Endodermal cell (in vitro differentiated cells): ENCODE measurements around the gene SYT1. TPM values are rescaled to one million over a fixed set of nuclear protein-coding genes. Genes with fewer than 3 reads are reported as not detected.

Experiments used
- DNase-seq: peaks from one replicate; pipeline ENCODE4 v3.0.0-alpha.2; 2017
- H3K27ac ChIP-seq: 2 replicates; pipeline ENCODE4 v1.5.1; 2013; ENCODE audit warnings: mild to moderate bottlenecking, low read depth, low read length, moderate library complexity
- H3K27me3 ChIP-seq: 2 replicates; pipeline ENCODE4 v1.6.1; 2013; ENCODE audit warnings: mild to moderate bottlenecking, low read length, moderate library complexity; ENCODE audit not compliant: insufficient read depth, control insufficient read depth, poor library complexity, severe bottlenecking
- H3K36me3 ChIP-seq: 2 replicates; pipeline ENCODE4 v1.7.0; 2013; ENCODE audit warnings: mild to moderate bottlenecking, low read length, moderate library complexity; ENCODE audit not compliant: control insufficient read depth, insufficient read depth
- H3K4me1 ChIP-seq: one replicate; pipeline ENCODE4 v1.7.0; 2013; ENCODE audit warnings: low read length; ENCODE audit not compliant: control insufficient read depth, insufficient read depth
- H3K4me3 ChIP-seq: 2 replicates; pipeline ENCODE4 v1.5.1; 2013; ENCODE audit warnings: mild to moderate bottlenecking, low read length, moderate library complexity
- H3K9ac ChIP-seq: 2 replicates; pipeline ENCODE4 v1.6.1; 2013; ENCODE audit warnings: mild to moderate bottlenecking, low read length, moderate library complexity; ENCODE audit not compliant: poor library complexity, severe bottlenecking; ENCODE audit errors: extremely low read depth
- H3K9me3 ChIP-seq: 2 replicates; pipeline ENCODE4 v1.6.1; 2013; ENCODE audit warnings: mild to moderate bottlenecking, low read length, moderate library complexity; ENCODE audit not compliant: control insufficient read depth
- H3K27ac Mint-ChIP-seq: 2 replicates; pipeline ENCODE4 v1.8.0; 2020; ENCODE audit warnings: mixed read lengths
- H3K27me3 Mint-ChIP-seq: 2 replicates; pipeline ENCODE4 v1.8.0; 2021; ENCODE audit warnings: mild to moderate bottlenecking, mixed read lengths; ENCODE audit not compliant: insufficient read depth
- H3K36me3 Mint-ChIP-seq: 2 replicates; pipeline ENCODE4 v1.8.0; 2020; ENCODE audit warnings: low read depth, mixed read lengths
- H3K4me1 Mint-ChIP-seq: 2 replicates; pipeline ENCODE4 v1.8.0; 2020; ENCODE audit warnings: mixed read lengths
- H3K4me3 Mint-ChIP-seq: 2 replicates; pipeline ENCODE4 v1.8.0; 2020; ENCODE audit warnings: mild to moderate bottlenecking, moderate library complexity, mixed read lengths
- H3K9me3 Mint-ChIP-seq: 2 replicates; pipeline ENCODE4 v1.8.0; 2020; ENCODE audit warnings: mild to moderate bottlenecking, mixed read lengths
- CTCF ChIP-seq: fragments of 200-600 bp; sonication (generic); conservative IDR thresholded peaks from 2 replicates; pipeline ENCODE4 v1.5.0; 2021; ENCODE audit warnings: antibody characterized with exemption, mild to moderate bottlenecking
- WGBS, 2 experiments: methylation state at CpG; one replicate each; pipeline versions ENCODE4 v1.1.5 to v1.1.7; 2013; ENCODE audit warnings: missing lambda C conversion rate in 2 of 2, mixed read lengths in 1 of 2; ENCODE audit not compliant: insufficient coverage in 1 of 2, insufficient read length in 1 of 2; 5-methylcytosine and 5-hydroxymethylcytosine counted together
- total RNA-seq, 2 donors: library from RNA; stranded (reverse); fragmentation: NEBNext Ultra II Directional in 1 of 2; extraction: Animal tissue kit (Norgen Biotek cat#: 25700) in 1 of 2; gene quantifications; 2 replicates in 1 of 2; 3 replicates in 1 of 2; pipeline ENCODE4 v1.2.1, GENCODE V29; 2021

SYT1 gene
- total RNA-seq, 2 donors from 2014 or later: 6.8 to 10.7 TPM

DNA sequence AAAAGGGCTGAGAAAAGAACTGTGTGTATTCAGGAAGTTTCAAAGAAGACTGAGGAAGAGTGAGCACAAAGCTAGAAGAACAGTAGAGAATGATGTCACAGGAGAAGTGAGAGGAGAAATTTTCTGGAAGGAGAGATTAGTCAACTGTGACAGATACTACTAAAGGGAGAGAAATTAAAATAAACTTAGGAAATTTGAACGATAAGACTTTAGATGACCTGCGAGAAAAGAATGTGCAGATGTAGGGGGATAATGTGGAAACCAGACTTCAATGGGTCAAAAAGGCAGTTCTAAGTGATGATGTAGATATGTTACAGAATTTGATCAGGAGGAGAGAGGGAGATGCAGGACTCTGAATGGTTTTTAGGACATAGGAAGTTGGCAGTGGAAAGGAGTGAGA, 287.4 kb downstream of the SYT1 start:
- no peak for TF ChIP-seq CTCF
- H3K36me3 ChIP-seq: no peaks in the 10 kb centered on the region
- H3K4me1 Mint-ChIP-seq: peaks cover 5% of the 10 kb centered on the region
- H3K4me3 Mint-ChIP-seq: no peak overlapping the region
- H3K9ac ChIP-seq: no peak overlapping the region
- no peaks in the 10 kb centered on the region for H3K36me3 Mint-ChIP-seq
- no peak overlapping the region for H3K27ac ChIP-seq
- WGBS, 2 experiments: 98 to 100% methylated on average over 2 of the region's 2 CpGs
- no peaks in the 10 kb centered on the region for H3K27me3 Mint-ChIP-seq
- no peaks in the 10 kb centered on the region for H3K9me3 ChIP-seq
- H3K4me1 ChIP-seq: no peaks in the 10 kb centered on the region
- H3K27ac Mint-ChIP-seq: no peak overlapping the region
- DNase-seq: no peak
- H3K4me3 ChIP-seq: no peak overlapping the region
- no peaks in the 10 kb centered on the region for H3K27me3 ChIP-seq
- no peaks in the 10 kb centered on the region for H3K9me3 Mint-ChIP-seq

GRCh38 chr12:79155683-79156082, 291.1 kb downstream of the SYT1 start:
- no peak for TF ChIP-seq CTCF
- no peaks in the 10 kb centered on the region for H3K36me3 ChIP-seq
- Mint-ChIP-seq H3K4me3 (no peak overlapping the region), H3K27ac (no peak overlapping the region), H3K9me3 (no peaks in the 10 kb centered on the region), H3K36me3 (no peaks in the 10 kb centered on the region), H3K27me3 (no peaks in the 10 kb centered on the region), H3K4me1 (peaks cover 5% of the 10 kb centered on the region)
- no peaks in the 10 kb centered on the region for H3K4me1 ChIP-seq
- H3K9ac ChIP-seq: no peak overlapping the region
- no peak overlapping the region for H3K4me3 ChIP-seq
- DNase-seq: no peak
- no peaks in the 10 kb centered on the region for H3K27me3 ChIP-seq
- 60 to 91% methylated on average over 2 to 3 of the region's 3 CpGs for WGBS, 2 experiments
- no peak overlapping the region for H3K27ac ChIP-seq
- no peaks in the 10 kb centered on the region for H3K9me3 ChIP-seq

DNA sequence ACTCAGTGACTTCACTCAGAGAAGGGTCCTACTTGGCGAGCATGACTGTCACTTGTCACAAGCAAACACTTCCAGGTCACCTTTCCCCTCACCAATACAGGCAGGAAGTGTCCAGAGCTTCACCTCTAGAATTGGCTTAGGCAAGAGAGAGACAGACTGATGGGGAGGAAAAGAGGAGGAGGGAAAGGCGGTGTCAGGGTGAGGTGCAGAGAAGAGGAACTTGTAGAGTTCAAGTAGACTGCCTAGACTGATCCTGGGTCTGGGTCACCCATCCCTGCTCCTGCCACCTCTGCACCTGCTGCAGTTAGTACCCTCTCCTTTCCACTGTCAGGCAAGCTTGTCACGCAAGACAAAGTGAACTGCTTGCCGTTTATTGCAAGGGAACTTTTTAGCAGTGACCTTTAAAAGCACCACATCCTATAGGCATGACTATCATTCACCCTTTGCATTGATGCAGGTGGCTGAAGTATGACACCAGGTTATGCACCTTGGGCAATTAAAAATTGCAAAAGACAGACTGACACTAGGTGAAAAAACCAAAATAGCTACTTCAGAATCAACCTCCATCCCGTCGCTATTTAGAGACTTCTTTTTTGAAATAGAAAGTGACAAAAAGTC, 292.4 kb downstream of the SYT1 start:
- no peak overlapping the region for H3K27ac Mint-ChIP-seq
- TF ChIP-seq CTCF: no peak

More for the DNA sequence above, 292.4 kb downstream of the SYT1 start:
- H3K4me3 Mint-ChIP-seq: no peak overlapping the region
- Histone ChIP-seq H3K27me3 (no peaks in the 10 kb centered on the region), H3K9ac (no peak overlapping the region), H3K4me3 (no peak overlapping the region), H3K4me1 (no peaks in the 10 kb centered on the region), H3K27ac (no peak overlapping the region), H3K36me3 (no peaks in the 10 kb centered on the region), H3K9me3 (no peaks in the 10 kb centered on the region)
- 94 to 100% methylated on average over 2 to 6 of the region's 6 CpGs for WGBS, 2 experiments
- peaks cover 5% of the 10 kb centered on the region for H3K4me1 Mint-ChIP-seq
- H3K27me3 Mint-ChIP-seq: no peaks in the 10 kb centered on the region
- no peaks in the 10 kb centered on the region for H3K36me3 Mint-ChIP-seq
- no peak for DNase-seq
- no peaks in the 10 kb centered on the region for H3K9me3 Mint-ChIP-seq
